ENCODE results near the gene SUFU. TPM values are rescaled to one million over a fixed set of nuclear protein-coding genes. Genes with fewer than 3 reads are reported as not detected.
A peak's percentile ranks its signal among the peaks of the same experiment; 100 is the strongest.

Gene SUFU
- total RNA-seq, 1 donor from 2014 or later: 13.5 TPM

- H3K36me3 ChIP-seq: peaks cover 17% of the 10 kb centered on the region
- H3K9me3 ChIP-seq: no peaks in the 10 kb centered on the region
- H3K4me1 ChIP-seq: no peaks in the 10 kb centered on the region
- no peaks in the 10 kb centered on the region for H3K27me3 ChIP-seq
- DNase-seq (peak; percentile 27), ATAC-seq (peak; percentile 59)
- no peak for TF ChIP-seq CTCF (IDR thresholded peaks at IDR 0.05)
- no peak overlapping the region for H3K27ac ChIP-seq
- no peak overlapping the region for H3K4me3 ChIP-seq
- intact Hi-C loops (cut with DNase I): no loop called here
These were observed 52.1 kb downstream of the SUFU start for GRCh38 chr10:102555781-102556328.

- H3K27ac ChIP-seq: no peak overlapping the region
- TF ChIP-seq CTCF (IDR thresholded peaks at IDR 0.05): no peak
- no peaks in the 10 kb centered on the region for H3K9me3 ChIP-seq
- H3K36me3 ChIP-seq: peaks cover under 1% of the 10 kb centered on the region
- DNase-seq: peak; percentile 2
- no peak overlapping the region for H3K4me3 ChIP-seq
- intact Hi-C loops (cut with DNase I): no loop called here
- ATAC-seq: no peak
- no peaks in the 10 kb centered on the region for H3K4me1 ChIP-seq
- no peaks in the 10 kb centered on the region for H3K27me3 ChIP-seq
These were observed 53.8 kb downstream of the SUFU start for GRCh38 chr10:102557569-102557968.

- DNase-seq (peak; percentile 1), ATAC-seq (no peak)
- intact Hi-C loops (cut with DNase I): no loop called here
- Histone ChIP-seq H3K4me3 (no peak overlapping the region), H3K36me3 (no peaks in the 10 kb centered on the region), H3K27me3 (no peaks in the 10 kb centered on the region), H3K27ac (no peak overlapping the region), H3K4me1 (no peaks in the 10 kb centered on the region), H3K9me3 (no peaks in the 10 kb centered on the region)
- TF ChIP-seq CTCF (IDR thresholded peaks at IDR 0.05): no peak
These were observed 56.0 kb downstream of the SUFU start for GRCh38 chr10:102559764-102560163.

- no peaks in the 10 kb centered on the region for H3K9me3 ChIP-seq
- no peaks in the 10 kb centered on the region for H3K4me1 ChIP-seq
- H3K27me3 ChIP-seq: no peaks in the 10 kb centered on the region
- TF ChIP-seq CTCF (IDR thresholded peaks at IDR 0.05): no peak
- ATAC-seq: no peak
- H3K36me3 ChIP-seq: no peaks in the 10 kb centered on the region
- DNase-seq: peak; percentile 23
- no peak overlapping the region for H3K4me3 ChIP-seq
- no peak overlapping the region for H3K27ac ChIP-seq
- intact Hi-C loops (cut with DNase I): no loop called here
These were observed 60.5 kb downstream of the SUFU start for GRCh38 chr10:102564209-102564834.

- Histone ChIP-seq H3K27me3 (no peaks in the 10 kb centered on the region), H3K9me3 (no peaks in the 10 kb centered on the region), H3K4me1 (no peaks in the 10 kb centered on the region), H3K4me3 (no peak overlapping the region), H3K27ac (no peak overlapping the region), H3K36me3 (no peaks in the 10 kb centered on the region)
- ATAC-seq (no peak), DNase-seq (no peak)
- peak; percentile 6 for TF ChIP-seq CTCF (IDR thresholded peaks at IDR 0.05)
- intact Hi-C loops (cut with DNase I): no loop called here
These were observed 62.0 kb downstream of the SUFU start for GRCh38 chr10:102565793-102566192.
